ENCODE measurements around the gene PERM1.
"Not testable (repeated sequence)": the region's sequence is repeated elsewhere in the genome, so short reads cannot be mapped to it uniquely, and the experiment has no call there.

PERM1 gene

DNA sequence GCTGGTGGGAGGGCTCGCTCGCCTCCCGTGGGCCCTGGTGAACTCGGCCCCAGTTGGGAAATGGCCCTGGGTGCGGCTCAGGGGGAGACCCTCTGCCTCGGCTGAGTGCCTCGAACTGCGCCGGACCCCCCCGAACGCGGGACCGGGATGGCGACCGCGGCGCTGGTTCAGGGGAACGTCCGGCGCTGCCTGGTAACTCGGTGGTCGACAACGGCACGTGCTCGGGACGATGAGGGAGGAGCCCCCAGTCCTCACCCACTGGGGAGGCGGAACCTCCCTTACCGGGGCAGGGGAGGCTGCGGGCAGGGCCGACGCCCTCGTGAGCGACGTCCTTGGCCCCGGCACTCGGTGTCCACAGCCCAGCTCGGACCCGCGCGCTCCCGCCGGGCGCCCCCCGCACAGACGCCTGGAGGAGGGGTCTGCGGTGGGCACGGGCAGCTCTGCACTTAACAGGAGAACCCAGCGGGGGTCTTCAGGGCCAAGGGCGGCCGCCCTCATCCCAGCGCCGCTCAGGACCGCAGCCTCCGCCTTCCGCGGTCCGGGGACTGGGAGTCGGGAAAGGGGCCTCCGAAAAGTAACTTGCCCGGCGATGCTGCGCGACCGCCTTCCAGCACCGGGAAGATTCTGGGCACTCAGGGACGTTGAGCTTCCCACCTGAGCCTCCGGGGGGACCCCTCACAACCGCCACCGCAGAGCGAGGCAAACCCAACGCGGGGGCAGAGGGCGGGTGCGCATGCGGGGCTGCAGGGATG lies 16.3 kb upstream of the PERM1 start:
- DNase-seq (ENCODE audit: low read depth) = no peak

DNA sequence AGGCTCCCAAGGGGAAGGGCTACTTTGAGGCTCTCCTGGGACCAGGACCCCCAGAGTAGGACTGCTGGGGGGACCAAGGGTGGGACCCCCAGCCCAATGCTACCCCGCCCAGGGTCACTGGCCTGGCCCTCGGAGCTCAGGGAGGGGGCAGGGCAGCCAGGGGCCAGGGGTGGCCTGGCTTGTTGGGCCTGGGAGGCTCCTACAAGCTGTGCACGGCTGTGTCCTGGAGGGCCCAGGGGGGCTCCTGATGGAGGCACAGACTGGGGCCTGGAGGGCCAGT lies 15.8 kb upstream of the PERM1 start:
- DNase-seq (ENCODE audit: low read depth) = no peak

- DNase-seq (ENCODE audit: low read depth) = no peak
Observed at GRCh38 chr1:996851-997712, 15.2 kb upstream of the PERM1 start.

GRCh38 chr1:995665-996633 lies 14.1 kb upstream of the PERM1 start:
- no peak for DNase-seq (ENCODE audit: low read depth)

DNA sequence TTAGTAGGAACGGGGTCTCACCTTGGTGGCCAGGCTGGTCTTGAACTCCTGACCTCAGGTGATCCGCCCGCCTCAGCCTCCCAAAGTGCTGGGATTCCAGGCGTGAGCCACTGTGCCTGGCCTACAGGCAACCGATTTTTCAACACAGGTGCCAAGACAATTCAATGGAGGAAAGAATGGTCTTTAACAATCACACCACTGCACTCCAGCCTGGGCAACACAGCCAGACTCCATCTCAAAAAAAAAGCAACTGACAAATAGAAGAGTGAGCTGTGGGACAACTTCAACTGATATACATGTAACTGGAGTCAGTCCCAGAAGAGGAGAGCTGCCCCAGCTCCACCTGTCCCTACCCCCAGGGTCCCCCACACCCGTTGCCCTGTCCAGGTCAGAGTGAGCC lies 12.7 kb upstream of the PERM1 start:
- DNase-seq (ENCODE audit: low read depth) = not testable (repeated sequence)

DNA sequence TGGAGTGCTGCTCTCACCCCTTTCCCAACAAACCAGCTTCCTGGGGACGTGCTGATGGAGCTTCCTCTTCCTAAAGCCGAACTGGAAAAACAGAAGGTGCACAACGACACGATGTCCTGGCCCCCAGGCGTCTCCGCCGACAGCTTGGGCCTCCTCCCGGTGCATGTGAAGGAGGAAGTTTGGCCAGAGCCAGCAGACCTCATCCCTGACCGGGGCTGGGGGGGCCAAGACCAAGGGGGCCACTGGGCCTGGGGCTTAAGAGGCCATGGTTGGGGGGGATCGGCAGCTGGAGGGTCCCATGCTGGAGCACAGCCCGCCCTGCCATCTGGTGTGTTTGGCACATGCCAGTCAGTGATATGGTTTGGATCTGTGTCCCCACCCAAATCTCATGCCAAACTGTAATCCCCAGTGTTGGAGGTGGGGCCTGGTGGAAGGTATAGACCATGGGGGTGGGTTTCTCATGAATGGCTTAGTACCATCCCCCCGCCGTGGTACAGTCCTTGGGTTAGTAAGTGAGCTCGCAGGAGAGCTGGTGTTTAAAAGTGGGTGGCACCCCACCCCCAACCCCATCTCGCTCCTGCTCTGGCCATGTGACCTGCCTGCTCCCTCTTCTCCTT lies 11.6 kb upstream of the PERM1 start:
- no peak for DNase-seq (ENCODE audit: low read depth)

GRCh38 chr1:992362-992761 lies 10.5 kb upstream of the PERM1 start:
- DNase-seq (ENCODE audit: low read depth) = no peak

DNA sequence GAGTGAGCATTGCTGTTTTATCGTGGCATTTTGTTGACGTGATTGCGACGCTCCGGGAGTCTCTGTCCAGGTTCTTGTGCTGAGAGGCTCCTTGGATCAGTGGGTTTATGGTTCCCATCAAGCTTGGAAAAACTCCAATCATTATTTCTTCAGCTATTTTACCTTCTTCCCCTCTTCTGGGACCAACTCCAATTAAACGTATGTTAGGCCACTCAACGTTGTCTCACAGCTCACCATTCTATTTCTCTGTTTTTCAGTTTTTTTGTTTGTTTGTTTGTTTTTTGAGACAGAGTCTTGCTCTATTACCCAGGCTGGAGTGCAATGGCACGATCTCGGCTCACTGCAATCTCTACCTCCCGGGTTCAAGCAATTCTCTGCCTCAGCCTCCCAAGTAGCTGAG lies 10.0 kb upstream of the PERM1 start:
- no peak for DNase-seq (ENCODE audit: low read depth)

DNA sequence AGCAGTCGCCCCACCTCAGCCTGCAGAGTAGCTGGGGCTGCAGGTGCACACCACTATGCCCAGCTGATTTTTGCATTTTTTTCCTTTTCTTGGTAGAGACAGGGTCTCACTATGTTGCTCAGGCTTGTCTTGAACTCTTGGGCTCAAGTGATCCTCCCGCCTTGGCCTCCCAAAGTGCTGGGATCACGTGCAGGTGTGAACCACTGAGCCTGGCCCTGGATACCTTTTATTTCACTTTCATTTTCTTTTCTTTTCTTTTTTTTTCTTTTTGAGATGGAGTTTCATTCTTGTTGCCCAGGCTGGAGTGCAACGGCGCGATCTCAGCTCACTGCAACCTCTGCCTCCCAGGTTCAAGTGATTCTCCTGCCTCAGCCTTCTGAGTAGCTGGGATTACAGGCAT lies 9.4 kb upstream of the PERM1 start:
- DNase-seq (ENCODE audit: low read depth) = not testable (repeated sequence)

DNA sequence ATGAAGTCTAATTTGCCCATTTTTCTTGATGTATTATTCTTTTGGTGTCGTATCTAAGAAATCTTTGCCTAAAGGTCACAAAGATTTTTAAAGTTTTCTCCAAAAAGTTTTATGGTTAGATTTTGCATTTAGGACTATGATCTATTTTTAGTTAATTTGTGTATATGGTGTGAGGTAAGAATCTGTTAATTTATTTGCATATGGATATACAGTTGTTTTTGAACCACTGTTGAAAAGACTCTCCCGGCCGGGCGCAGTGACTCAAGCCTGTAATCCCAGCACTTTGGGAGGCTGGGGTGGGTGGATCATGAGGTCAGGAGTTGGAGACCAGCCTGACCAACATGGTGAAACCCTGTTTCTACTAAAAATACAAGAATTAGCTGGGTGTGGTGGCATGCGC lies 6.2 kb upstream of the PERM1 start:
- not testable (repeated sequence) for DNase-seq (ENCODE audit: low read depth)

DNA sequence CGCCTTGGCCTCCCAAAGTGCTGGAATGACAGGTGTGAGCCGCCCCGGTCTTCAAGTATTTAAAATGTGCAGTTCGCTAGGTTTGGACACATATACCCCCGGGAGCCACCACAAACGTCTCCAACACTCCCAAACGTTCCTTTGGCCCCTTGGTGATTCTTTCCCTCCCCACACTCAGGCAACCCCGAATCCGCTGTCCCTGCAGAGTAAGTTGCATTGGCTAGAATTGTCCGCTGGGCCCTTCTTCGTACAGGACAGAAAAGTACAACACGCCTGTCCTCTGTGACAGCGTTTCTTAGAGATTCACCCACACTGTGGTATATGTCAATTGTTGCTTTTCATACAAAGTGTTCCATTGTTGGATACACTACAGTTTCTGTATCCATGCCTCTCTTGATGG lies 3.2 kb upstream of the PERM1 start:
- DNase-seq (ENCODE audit: low read depth) = no peak

DNA sequence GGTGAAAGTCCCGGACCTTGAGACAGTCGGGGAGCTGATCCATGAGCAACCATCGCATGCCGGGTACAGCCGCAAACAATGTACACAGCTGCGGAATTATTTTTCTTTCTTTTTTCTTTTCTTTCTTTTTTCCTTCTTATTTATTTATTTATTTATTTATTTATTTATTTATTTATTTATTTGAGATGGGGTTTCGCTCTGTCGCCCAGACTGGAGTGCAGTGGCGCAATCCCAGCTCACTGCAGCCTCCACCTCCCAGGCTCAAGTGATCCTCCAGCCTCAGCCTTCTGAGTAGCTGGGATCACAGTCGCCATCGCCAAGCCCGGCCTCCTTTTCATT lies 2.6 kb upstream of the PERM1 start:
- DNase-seq (ENCODE audit: low read depth) = no peak

DNA sequence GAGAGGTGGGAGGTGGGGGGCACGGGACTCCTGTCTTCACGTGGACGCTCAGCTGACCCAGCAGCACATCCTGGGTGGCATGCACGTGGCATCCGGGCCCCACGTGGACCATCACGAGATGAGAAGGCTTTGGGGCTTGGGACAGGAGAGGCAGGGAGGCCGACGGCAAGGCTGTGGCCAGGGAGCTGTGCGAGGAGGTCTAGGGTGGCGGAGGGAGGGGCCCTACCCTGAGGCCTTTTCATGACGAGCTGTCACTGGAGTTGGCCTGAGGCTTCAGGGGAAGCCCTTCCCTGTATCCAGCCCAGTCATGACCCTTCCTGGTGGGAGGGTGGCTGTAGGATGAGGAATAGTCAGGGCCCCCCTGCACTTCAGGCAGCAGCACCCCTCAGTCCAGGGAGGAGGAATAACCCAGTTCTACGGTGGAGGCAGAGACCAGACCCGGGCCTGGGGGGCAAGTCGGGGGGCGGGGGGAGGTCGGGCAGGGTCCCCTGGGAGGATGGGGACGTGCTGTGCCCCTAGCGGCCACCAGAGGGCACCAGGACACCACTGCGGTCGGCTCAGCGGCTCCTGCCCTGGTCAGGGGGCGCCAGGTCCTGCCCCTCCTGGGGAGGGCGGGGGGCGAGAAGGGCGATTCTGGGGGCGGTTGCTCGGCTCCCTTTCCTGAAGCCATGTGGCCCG lies 2.0 kb upstream of the PERM1 start:
- DNase-seq (ENCODE audit: low read depth) = peak; percentile 39

DNA sequence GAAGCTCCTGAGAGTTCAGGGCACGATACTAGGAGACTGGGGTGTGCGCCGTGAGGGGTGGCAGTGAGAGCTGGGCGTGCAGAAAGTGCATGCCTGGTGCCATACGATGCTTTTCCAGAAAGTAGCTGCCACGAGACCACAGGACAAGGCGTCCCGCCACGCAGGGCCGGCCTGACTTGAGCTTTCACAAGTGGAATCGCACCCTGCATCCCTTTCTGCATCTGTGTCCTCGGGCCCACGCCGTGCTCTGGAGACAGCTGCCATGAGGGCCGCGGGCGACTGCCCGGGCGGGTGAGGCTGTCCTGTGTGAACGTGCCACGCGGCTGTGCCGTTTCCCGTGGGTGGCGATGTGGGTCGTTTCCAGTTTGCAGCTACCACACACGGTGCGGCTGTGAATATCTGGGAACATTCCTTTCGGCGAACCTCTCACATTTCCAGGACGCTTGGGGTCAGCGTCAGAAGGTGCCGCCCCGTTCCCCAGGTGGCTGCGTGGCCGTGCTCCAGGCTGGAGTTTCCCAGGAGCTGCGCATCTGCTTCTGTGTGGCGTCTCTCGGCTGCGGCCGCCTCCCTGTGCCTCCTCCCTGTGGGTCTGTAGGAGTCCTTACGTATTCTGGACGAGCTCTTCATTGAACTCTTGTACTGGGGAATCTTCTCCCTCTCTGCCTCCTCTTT lies 1.0 kb upstream of the PERM1 start:
- DNase-seq (ENCODE audit: low read depth) = no peak

GRCh38 chr1:981491-981954 lies 370 bp downstream of the PERM1 start:
- no peak for DNase-seq (ENCODE audit: low read depth)

GRCh38 chr1:980602-981395 lies 1.1 kb downstream of the PERM1 start:
- no peak for DNase-seq (ENCODE audit: low read depth)

GRCh38 chr1:980137-980571 lies 1.7 kb downstream of the PERM1 start:
- DNase-seq (ENCODE audit: low read depth) = no peak

DNA sequence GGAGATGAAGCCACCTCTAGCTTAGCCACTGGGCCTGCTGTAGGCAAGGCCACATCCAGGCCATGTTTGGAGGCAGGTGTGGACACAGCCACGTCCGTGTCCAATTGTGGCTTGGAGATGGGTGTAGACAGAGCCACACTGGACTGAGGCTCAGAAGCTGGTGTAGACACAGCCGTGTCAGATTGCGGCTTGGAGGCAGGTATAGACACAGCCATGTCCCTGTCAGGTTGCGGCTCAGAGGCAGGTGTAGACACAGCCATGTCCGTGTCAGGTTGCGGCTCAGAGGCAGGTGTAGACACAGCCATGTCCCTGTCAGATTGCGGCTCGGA lies 2.2 kb downstream of the PERM1 start:
- DNase-seq (ENCODE audit: low read depth) = no peak

DNA sequence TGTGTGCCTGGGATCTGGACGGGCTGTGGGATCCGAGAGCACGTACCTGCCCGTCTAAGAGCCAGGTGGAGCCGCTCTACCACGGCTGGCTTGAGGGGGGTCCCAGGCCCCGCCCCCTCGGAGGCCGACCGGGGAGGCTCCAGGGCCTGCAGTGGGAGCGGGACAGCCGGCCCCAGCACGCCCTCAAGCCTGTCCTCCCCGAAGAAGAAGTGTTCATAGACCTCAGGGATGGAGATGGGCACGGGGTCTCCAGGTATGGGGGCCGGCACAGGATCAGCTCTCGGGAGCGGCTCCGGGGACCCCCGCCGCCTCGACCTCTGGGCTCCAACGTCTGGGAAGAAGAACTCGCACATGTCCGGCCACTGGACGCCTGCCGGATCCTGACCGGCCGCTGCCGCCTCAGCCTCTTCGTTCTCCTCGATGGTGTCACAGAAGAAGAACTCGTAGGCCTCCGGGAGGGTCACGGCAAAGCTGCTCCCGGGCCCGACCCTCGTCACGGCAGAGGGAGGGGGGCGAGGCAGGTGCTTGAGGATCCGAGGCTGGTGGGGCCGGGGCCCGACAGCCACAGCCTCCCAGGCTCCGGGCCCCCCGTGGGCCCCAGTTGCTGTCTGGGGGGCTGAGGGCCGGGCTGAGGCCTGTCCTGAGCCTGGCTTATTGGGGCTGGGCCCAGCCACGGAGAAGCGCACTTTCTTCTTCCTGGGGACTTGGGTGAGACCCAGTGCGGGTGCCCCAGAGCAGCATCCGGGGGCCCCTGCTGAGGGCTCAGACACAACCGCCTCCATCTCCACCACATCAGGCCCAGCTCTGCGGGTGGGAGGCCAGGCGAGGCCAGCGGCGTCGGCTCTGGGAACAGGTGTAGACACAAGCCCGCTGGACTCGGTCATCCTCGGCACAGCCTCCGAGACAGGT lies 2.8 kb downstream of the PERM1 start:
- no peak for DNase-seq (ENCODE audit: low read depth)

Data from stimulated activated CD8-positive, alpha-beta memory T cell treated with anti-CD3 and anti-CD28 coated beads, Interleukin-12 subunit alpha, Interleukin-12 subunit beta, amount 100 ng/mL, for 4 hours (primary cell).